Fibroblast of villous mesenchyme (primary cell): Measurements from ENCODE around the gene UBQLN1. TPM values are rescaled to one million over a fixed set of nuclear protein-coding genes. Genes with fewer than 3 reads are reported as not detected.
"Not testable (repeated sequence)": the region's sequence is repeated elsewhere in the genome, so short reads cannot be mapped to it uniquely, and the experiment has no call there.

Experiments used
- DNase-seq: peaks from one replicate; pipeline ENCODE4 v3.0.0-alpha.2; 2010; ENCODE audit warnings: low read depth
- H3K4me3 ChIP-seq: 2 replicates; pipeline ENCODE4 v1.5.1; 2011; ENCODE audit warnings: low read depth, mild to moderate bottlenecking, low read length
- total RNA-seq: library from RNA; depleted of rRNA; stranded (reverse); fragments of >200 nt; gene quantifications from 2 replicates; pipeline ENCODE4 v1.2.3, GENCODE V29; 2012
- TF ChIP-seq, protein P1 (sequence below): IDR thresholded peaks from 2 replicates; pipeline ENCODE4 v1.5.1; 2012; ENCODE audit warnings: low read depth, mild to moderate bottlenecking, low read length; ENCODE audit not compliant: insufficient read depth

The UBQLN1 gene
- total RNA-seq, 1 donor: 133 TPM

DNA sequence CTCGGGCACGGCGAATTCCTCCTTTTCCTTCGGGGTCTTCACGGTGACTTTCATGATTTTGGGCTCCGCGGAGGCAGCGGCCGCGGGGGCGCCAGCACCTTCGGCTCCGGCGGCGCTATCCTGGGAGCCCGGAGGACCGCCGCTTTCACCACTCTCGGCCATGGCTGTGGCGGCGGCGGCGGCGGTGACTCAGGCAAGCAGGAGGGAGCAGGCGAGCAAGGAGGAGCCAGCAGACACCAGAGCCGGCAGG is 315 bp downstream of the UBQLN1 start:
- TF ChIP-seq, protein P1, sequence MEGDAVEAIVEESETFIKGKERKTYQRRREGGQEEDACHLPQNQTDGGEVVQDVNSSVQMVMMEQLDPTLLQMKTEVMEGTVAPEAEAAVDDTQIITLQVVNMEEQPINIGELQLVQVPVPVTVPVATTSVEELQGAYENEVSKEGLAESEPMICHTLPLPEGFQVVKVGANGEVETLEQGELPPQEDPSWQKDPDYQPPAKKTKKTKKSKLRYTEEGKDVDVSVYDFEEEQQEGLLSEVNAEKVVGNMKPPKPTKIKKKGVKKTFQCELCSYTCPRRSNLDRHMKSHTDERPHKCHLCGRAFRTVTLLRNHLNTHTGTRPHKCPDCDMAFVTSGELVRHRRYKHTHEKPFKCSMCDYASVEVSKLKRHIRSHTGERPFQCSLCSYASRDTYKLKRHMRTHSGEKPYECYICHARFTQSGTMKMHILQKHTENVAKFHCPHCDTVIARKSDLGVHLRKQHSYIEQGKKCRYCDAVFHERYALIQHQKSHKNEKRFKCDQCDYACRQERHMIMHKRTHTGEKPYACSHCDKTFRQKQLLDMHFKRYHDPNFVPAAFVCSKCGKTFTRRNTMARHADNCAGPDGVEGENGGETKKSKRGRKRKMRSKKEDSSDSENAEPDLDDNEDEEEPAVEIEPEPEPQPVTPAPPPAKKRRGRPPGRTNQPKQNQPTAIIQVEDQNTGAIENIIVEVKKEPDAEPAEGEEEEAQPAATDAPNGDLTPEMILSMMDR: no peak
- peak; percentile 80 for DNase-seq
- H3K4me3 ChIP-seq: peak overlapping the region; percentile 89

DNA sequence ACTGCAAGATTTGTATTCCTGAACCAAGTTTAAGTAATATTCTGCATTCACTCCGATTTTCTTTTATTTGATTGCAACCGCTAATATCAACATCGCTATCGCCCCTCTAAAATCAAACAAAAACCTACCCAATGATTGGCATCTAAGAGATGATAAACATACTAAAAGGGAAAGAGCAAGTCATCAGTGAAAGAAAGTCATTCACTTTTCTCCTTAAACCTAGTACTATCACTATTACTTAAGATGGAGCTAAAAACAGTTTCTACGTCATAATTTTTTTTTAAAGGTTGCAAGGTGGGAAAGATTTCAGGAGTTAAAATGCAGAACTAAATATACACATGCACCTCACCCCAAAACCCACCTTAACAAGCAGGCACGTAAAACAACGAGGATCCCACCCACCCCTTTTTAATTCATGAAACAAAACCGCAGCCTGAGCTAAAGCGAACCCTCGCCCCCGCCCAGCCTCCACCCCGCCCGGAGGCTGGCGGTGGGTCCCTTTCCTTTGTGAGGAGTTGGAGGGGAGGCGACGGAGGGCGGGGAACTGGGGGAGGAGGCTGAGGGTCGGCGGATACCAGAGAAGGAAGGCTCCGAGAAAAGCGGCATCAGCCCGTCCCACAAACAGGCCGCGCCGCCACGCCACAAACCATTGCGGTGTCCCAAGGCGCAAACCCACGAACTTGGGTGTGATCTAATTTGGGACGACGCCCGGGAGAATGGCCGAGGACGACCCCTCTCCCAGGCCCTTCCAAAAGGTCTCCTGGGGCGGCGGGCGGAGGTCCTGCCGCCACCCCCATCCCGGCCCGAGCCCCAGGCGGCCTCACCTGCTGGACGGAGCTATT is 861 bp downstream of the UBQLN1 start:
- peak; percentile 33 for DNase-seq
- TF ChIP-seq, protein P1: no peak

DNA sequence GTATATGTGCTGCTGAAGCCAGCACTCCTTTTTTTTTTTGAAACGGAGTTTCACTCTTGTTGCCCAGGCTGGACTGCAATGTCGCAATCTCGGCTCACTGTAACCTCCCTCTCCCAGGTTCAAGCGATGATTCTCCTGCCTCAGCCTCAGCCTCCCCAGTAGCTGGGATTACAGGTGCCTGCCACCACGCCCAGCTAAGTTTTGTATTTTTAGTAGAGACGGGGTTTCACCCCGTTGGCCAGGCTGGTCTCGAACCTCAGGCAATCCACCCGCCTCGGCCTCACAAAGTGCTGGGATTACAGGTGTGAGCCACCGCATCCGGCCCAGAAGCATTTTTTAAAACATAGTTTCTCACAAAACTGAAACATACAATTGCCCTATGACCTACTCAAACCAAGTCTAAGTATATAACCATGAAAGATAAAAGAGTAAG is 2.5 kb downstream of the UBQLN1 start:
- H3K4me3 ChIP-seq, DNase-seq: not testable (repeated sequence)

More for the DNA sequence above, 861 bp downstream of the UBQLN1 start:
- peak overlapping the region; percentile 89 for H3K4me3 ChIP-seq

DNA sequence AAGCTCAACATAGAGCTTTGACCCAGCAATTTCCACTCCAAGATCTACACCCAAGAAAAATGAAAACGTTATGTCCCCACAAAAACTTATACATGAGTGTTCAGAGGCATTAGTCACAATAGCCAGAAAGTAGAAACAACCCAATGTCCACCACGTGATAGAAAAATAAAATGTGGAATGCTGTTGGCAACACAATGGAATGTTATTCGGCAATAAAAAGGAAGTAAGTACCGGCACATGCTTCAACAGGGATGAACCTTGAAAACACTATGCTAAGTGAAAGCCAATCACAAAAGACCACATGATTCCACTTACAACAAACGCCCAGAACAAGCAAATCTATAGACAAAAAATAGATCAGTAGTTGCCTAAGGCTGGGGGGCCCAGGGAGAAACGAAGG is 6.0 kb downstream of the UBQLN1 start:
- TF ChIP-seq, protein P1: no peak
- peak overlapping the region; percentile 19 for H3K4me3 ChIP-seq
- peak; percentile 86 for DNase-seq

DNA sequence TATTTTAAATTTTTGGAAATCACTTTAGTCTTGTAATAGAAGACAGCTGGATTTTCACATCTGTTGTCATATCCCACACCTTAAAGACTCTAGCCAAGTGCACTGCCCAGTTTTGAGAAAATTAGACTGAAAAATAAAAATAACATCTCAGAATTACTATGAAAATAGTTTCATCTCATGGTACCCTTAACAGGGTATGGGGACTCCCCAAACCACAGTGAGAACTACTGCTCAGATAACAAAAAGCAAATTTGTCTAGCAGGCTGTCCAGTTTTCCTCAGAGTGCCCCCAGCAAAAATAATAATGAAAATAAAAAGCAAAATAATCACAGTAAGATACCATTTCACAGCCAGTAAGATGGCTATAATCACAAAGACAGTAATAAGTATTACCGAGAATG is 6.5 kb downstream of the UBQLN1 start:
- no peak for DNase-seq
- TF ChIP-seq, protein P1: no peak
- H3K4me3 ChIP-seq: no peak overlapping the region

DNA sequence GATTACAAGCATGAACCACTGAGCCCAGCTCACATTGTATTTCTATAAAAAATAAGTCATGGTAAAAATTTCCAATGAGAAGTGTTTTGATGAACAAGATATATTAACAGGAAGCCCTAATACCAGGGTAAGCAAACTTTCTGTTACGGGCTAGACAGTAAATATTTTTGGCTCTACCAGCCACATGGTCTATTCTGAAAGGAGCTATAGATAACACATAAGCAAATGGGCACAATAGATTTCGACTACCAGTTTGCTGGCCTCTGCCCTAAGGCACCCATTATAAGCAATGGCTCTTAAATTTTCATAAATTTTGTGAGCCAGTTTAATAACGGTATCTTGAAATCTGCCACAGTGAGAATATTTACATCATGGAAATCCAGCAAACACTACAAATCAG is 8.1 kb downstream of the UBQLN1 start:
- DNase-seq: no peak
- H3K4me3 ChIP-seq: no peak overlapping the region
- TF ChIP-seq, protein P1: no peak

DNA sequence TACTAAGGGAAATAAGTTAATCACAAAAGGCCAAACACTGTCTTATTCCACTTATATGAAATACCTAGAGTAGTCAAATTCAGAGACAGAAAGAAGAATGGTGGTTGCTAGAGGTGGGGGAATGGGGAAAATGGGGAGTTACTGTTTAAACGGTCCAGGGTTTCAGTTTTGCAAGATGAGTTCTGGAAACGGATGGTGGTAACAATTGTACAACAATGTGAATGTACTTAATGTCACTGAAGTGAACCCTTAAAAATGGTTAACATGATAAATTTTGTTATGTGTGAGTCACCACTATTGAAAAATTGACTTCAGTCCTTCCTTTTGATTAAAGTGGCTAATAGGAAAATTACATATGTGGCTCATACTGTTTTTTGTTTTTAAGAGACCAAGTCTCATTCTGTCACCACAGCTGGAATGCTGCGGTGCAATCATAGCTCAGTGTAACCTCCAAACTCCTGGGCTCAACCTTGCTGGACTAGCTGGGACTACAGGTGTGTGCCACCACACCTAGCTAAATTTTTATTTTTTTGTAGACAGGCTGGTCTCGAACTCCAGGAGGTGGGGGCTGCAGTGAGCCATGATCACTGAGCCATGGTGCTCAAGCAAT is 8.7 kb downstream of the UBQLN1 start:
- TF ChIP-seq, protein P1: no peak
- DNase-seq: no peak
- no peak overlapping the region for H3K4me3 ChIP-seq
